Fibroblast of mammary gland (primary cell): Measurements from ENCODE around the gene ACTL8.

Experiments
- DNase-seq: peaks from one replicate; pipeline ENCODE4 v3.0.0-alpha.2; 2010; ENCODE audit warnings: low read depth
- H3K4me3 ChIP-seq: 2 replicates; pipeline ENCODE4 v1.5.1; 2011; ENCODE audit warnings: low read depth, mild to moderate bottlenecking, low read length, moderate library complexity; ENCODE audit not compliant: control insufficient read depth
- CTCF ChIP-seq: conservative IDR thresholded peaks from 2 replicates; pipeline ENCODE4 v1.5.1; 2011; ENCODE audit warnings: low read depth, low read length, inconsistent platforms; ENCODE audit not compliant: control insufficient read depth, insufficient read depth

The ACTL8 gene

GRCh38 chr1:17870679-17871078 lies 115.5 kb downstream of the ACTL8 start:
- no peak overlapping the region for H3K4me3 ChIP-seq
- no peak for DNase-seq
- no peak for TF ChIP-seq CTCF

- no peak overlapping the region for H3K4me3 ChIP-seq
- peak; percentile 9 for DNase-seq
- no peak for TF ChIP-seq CTCF
These were observed 118.0 kb downstream of the ACTL8 start for GRCh38 chr1:17873007-17873675.

GRCh38 chr1:17874231-17874630 lies 119.1 kb downstream of the ACTL8 start:
- DNase-seq = peak; percentile 88
- no peak for TF ChIP-seq CTCF
- H3K4me3 ChIP-seq = no peak overlapping the region

- DNase-seq = peak; percentile 73
These were observed 119.6 kb downstream of the ACTL8 start for GRCh38 chr1:17874710-17875109.

GRCh38 chr1:17875171-17875881 lies 120.2 kb downstream of the ACTL8 start:
- TF ChIP-seq CTCF = no peak
- no peak overlapping the region for H3K4me3 ChIP-seq
- DNase-seq = peak; percentile 91

More at GRCh38 chr1:17874710-17875109, 119.6 kb downstream of the ACTL8 start:
- H3K4me3 ChIP-seq = no peak overlapping the region
- TF ChIP-seq CTCF = no peak

GRCh38 chr1:17875882-17876280 lies 120.7 kb downstream of the ACTL8 start:
- peak; percentile 62 for DNase-seq
- no peak overlapping the region for H3K4me3 ChIP-seq
- TF ChIP-seq CTCF = no peak
